ENCODE results near the gene SLC22A17.
"Not testable (repeated sequence)": the region's sequence is repeated elsewhere in the genome, so short reads cannot be mapped to it uniquely, and the experiment has no call there.

The SLC22A17 gene

DNA sequence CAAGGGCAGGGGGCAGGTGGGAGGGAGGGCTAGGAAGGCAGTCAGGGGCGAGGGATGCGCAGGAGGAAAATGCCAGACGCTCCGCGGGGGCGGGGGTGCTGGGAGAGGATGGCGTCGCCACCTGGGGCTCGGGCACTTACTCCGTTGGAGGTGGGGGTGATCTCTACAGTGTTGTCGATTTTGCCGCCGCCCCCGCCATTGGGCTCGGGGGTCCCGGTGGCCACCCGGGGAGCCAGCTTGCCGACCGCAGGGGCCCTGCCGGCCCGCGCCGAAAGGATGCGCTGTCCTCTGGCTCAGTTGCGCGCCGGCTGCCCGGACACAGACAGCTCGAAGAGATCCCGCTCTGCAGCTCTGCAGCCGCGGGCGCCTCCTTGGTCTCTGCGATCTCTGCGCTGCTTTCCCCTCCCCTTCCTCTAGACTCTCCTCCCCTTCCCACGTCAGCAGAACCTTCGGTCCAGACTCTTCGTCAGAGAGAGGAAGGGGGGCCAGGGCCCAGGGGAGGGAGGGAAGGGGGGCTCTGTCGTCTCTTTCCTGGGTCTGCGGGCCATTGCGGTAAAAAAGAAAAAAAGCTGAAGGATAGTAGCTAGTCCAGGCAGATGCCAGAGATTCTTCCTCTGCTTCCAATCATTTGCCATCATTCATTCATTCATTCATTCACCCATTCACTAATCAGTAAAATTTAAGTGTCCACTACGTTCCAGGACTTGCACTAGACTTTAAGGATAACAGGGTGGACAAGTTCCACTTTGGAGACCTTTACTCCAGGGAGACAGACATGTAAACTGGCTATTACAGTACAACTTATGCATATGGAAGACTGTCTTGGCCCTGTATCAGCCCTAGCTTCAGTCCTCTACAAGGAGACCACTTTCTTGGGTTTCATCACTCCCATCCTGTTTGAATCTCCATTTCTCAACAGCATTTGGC, at the start of gene SLC22A17:
SLC22A17 (minus strand) TSS at position 382 of the 927 bp plus-strand sequence.
- no peak for DNase-seq

DNA sequence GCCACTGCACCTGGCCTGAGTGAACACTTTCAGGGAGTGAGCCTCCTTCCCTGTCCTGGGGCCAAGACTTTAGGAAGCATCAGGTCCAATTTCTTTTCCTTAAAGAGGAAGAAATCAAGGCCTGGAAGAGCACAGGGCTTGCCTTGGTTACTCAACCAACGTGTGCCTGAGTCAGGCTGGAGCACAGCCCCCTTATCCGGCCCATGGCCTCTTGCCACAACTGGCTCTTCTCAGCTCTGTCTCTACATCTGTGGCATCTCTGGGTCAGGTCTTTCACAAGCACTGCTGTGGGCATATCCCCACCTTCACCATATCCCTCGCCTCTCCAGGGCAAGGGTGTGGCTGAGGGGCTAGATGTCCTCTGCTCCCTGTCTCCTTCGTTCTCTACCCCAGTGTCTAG, 48.6 kb upstream of the SLC22A17 start:
- no peak for DNase-seq

DNA sequence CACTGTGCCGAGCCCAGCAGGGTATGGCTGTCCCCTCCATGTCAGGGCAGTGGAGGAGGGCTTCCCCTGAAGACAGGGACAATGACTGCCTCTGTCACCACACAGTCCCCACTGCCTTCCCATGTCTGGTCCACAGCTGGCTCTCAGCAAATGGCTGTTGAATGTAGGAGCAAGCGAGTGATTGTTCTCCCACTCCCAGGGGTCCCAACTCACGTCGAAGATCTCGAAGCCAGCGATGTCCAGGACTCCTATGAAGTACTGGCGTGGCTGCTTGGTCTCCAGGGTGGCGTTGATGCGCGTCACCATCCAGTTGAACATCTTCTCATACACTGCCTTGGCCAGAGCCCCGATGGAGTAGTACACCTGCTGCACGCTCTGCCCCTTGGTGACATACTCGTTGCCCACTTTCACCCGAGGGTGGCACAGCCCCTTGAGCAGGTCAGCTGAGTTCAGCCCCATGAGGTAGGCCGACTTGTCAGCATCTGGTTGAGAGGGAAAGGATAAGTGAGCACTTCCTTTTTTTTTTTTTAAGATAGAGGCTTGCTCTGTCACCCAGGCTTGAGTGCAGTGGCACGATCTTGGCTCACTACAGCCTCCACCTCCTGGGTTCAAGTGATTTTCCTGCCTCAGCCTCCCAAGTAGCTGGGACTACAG, 47.9 kb upstream of the SLC22A17 start:
- not testable (repeated sequence) for DNase-seq

DNA sequence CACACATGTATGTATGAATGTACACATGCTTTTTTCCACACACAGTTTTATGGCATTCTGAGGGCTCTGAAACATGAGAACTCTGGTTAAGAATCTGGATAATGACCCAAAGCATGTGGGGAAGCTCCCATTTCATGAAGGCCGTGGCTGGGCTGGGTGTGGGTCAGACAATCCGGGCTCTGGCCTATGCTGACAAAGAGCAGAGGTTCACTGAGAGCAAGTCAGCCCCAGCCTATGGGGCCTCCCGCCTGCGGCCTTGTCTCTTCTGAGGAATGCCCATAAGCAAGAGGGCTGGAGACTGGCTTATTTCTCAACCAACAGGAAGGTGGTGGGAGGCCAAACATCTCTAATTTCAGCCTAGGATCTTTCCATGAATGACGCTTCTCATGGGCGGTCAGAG, 46.9 kb upstream of the SLC22A17 start:
- DNase-seq: no peak

DNA sequence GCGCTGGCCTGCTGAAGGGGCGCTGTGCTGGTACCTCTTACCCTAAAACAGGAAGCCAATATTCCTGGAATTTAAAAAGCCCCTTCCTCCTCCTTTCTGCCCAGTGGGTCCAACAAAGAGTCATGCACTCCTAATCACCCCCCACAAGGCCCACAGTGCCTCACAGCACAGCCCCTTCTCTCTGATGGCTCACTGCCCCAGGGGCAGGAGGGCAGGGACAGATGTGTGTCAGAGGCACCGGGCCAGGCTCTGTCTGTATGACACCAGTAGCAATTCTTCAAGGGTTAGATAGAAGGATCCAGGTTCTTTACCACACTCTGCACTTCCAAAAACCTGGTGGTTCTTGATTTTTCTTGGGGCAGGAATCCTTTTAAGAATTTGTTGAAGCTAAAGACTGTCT, 46.4 kb upstream of the SLC22A17 start:
- no peak for DNase-seq

DNA sequence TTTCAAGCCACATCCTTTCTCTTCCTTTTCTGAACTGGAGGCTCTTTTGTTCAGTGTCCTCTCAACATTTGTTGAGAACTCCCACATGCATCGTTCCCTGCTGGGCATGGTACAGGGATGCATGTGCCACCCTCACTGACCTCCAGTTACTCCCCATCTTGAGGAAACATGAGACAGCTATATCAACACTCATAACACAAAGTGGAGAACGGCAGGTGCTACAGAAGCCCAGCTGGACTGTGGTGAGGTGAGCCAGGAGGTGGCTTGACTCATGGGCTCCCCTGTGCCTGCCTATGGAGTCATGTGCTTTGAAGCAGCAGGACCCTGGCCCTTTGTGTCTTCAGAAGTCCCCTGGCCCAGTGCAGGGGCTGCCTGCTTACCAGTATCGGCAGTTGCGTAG, 45.7 kb upstream of the SLC22A17 start:
- no peak for DNase-seq

DNA sequence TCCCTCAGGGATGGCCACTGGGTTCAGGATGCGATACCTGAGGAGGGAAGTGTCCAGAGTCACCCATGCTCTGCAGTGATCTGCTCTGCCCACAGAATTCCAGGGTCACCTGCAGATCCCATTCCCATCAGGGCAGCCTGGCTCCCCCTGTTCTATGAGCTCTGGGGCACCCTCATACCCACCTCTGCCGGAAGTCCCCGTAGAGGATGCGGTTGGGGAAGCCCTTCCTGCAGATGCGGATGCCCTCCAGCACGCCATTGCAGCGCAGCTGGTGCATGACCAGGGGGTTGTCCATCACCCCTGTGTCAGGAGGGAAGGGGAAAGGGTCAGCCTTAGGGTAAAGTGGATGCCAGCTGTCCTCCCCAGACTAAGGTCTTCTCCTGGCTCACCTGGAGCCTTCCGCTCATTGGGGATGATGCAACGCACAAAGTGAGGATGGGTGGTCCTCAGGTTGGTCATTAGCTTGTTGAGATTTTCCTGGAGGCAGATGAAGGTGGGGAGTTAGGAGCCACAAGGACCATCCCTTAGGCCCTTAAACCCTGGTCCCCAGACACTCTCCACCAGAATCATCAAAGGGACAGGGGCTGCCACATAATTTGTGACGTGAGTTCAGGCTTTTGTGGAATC, 44.2 kb upstream of the SLC22A17 start:
- DNase-seq: no peak

DNA sequence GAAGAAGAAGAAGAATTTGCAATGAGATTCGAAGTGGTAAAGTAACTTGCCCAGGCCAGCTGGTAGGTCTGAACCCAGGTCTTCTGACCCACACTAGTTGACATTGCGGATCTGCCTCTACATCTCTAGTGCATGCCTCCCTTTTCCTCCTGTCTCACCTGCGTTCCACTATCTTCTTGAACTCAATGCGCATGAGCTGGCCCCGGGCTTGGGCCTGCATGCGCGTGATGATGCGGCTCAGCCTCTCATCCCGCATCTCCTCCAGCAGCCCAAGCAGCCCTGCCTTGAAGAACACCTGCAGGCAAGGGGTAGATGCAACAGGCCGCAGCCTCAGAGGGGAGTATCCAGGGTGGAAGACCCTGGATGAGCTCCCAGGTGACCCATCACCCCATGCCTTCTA, 43.4 kb upstream of the SLC22A17 start:
- no peak for DNase-seq

DNA sequence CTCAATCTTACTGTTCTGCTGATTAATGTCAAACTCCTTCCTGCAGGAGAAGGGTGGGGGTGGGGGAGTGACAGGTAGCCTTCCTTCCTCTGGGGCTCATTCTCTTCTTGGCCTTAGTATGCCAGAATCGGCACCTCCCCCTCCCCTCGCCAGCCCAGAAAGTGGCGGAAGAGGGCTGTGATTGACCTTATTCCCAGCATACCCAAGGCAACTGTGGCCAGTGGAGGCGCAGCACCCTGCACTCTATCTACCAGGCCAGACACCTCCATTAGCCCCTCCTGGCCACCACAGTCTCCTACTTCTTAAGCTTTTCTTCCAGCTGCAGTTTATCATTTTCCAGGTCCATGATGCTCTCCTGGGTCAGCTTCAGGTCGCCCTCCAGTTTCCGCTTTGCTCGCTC, 39.9 kb upstream of the SLC22A17 start:
- no peak for DNase-seq

DNA sequence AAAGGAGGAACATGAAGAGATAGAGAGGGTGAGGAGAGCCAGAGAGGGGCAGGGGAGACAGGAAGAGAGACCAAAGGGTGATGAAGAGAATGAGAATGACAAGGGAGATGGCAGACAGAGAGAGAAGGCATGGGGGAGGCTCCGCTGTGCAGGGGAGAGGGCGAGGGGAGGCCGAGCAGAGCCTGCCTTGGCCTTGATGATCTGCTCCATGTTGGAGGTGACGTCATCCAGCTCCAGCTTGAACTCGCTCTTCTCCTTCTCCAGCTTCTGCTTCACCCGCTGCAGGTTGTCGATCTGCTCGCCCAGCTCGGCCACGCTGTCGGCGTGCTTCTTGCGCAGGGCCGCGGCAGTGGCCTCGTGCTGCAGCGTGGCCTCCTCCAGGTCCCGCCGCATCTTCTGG, 37.2 kb upstream of the SLC22A17 start:
- not testable (repeated sequence) for DNase-seq

DNA sequence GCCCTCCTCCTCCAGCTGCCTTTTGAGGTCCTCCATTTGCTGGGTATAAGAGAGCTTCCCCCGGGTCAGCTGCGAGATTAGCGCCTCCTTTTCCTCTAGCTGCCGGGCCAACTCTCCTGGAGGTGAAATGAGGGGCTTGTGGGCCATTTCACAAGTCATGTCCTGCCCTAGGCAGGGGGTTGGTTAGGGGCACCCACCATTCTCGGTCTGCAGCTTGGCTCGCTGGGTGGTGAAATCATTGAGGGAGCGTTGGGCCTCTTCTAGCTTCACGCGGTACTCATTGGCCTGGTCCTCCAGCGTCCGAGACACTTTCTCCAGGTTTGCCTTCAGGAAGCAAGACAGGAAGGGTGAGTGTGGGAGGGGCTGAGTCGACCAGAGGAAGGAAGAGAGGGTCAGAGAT, 36.7 kb upstream of the SLC22A17 start:
- no peak for DNase-seq

DNA sequence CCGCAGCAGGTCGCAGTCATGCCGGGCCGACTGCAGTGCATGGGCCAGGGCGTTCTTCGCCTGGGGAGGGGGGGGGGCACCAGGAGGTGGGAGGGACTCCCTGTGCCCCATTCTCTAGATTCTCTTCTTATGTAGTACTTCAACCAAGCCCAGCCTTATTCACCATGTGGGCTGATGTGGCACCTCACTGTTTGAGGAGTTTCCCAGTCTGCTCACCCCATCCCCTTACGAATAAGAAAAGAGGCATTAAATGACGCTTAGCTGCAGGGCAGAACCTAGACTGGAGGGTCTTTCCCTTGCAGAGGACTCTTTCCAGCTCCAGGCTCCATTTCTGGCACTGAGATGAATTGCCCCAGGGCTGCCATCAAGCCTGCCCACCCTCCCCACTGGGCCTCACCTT, 36.3 kb upstream of the SLC22A17 start:
- DNase-seq: no peak

DNA sequence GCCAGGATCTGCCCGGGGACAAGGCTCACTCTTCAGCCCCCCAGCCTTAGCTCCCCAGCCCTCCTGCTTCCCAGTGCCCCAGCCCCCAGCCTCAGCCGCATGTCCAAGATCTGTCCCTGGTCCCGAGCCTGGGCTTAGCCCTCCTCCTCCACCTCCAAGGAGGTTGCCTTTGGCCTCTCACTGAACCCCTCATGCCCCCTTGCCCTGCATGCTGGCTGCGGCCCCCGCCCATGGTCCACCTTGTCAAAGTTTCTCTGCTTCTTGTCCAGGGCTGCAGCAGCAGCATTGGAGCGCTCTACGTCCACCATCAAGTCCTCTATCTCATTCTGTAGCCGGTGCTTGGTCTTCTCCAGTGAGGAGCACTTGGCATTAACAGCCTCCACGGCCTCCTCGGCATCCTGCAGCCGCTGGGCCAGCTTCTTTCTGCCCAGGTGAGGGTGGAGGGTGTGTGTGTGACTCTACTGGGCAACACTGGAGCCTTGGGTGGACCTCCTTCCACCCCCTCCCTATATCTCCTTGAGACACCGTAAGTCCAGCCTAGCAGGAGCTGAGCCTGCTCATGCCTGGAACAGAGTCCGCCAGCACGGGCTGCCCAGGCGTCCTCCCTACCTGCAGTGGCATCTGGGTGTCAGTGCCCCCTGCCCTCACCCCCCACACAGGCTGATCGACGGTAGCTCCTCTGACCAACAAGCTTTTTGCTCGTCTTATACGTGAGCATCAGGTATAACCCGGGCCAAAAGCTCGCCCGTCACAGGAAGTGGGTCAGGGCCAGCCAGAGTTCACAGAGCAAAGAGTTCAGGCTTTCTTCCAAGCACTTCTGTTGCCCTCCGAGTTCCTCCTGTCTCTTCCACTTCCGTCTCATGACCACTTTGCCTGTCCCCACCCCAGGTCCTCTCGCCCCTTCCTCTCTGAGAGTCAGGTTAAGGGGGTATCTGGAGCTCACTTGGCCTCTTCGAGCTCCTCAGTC, 35.5 kb upstream of the SLC22A17 start:
- no peak for DNase-seq

DNA sequence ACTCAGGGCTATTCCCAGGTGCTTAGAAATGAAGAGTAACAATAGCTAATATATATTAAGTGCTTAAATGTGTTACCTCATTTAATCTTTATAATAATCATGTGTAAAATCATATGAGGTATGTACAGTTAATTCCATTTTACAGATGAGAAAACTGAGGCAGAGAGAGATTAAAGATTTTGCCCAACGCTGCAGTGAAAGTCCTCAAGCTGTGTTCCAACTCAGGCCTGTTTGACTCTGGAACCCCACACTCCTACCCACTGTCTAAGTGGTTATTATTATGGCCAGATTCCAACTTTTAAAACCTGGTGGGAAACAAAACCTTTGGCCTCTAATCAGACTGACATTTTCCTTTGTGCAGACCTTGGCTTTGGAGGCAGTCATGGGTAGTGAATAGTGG, 34.3 kb upstream of the SLC22A17 start:
- no peak for DNase-seq

DNA sequence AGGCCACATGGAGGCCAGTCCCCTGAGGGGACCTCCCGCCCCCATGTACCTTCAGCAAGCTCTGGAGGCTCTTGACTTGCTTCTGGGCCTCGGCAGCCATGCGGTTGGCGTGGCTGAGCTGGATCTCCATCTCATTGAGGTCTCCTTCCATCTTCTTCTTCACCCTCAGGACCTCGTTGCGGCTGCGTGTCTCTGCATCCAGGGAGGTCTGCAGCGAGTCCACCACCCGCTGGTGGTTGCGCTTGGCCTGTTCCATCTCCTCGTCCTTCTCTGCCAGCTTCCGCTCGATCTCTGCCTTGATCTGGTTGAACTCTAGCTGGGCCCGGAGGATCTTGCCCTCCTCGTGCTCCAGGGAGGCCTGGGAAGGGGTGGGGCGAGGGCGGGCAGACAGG, 33.6 kb upstream of the SLC22A17 start:
- DNase-seq: not testable (repeated sequence)

DNA sequence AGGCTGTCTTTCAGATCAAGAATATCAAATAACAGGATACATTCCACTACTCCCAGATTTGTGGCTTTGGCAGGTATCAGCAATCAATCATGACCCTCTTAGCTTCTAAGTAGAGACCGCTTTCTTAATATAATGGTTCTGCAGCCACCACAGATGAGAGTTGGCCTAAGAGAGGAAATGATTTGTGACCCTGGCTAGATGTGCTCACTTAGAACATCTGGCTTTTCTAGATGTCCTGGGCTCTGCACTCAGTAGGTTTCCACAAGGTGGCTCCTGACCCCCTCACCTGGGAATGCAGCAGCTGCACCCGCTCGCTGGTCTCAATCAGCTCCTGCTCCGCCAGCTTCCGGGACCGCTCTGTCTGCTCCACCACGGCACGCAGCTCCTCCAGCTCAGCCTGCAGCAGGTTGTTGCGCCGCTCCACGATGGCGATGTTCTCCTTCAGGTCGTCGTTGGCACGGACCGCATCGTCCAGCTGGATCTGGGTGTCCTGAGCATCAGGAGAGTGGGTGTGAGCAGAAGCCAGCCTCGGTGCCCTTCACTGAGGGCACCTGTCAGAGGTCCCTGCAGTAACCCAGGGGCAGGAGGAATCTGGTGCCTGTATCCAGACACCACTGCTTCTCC, 33.1 kb upstream of the SLC22A17 start:
- no peak for DNase-seq

DNA sequence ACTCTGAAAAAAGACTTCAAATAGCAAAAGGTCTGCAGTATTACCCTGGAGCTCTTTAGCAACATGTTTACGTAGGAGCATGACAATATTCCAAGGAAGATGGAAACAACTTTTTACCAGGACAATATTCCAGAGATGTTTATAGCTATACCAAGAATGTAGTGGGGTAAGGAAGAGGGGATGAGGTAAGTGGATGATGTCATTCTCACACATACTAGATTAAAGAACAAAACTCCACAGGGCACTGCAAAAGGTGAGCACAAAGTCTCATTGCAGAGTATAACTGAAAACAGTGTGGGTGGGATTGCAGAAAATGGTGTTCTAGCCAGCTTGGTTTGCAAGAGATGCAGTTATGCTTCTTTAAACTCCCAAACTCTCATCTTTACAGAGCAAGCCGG, 32.6 kb upstream of the SLC22A17 start:
- DNase-seq: no peak

DNA sequence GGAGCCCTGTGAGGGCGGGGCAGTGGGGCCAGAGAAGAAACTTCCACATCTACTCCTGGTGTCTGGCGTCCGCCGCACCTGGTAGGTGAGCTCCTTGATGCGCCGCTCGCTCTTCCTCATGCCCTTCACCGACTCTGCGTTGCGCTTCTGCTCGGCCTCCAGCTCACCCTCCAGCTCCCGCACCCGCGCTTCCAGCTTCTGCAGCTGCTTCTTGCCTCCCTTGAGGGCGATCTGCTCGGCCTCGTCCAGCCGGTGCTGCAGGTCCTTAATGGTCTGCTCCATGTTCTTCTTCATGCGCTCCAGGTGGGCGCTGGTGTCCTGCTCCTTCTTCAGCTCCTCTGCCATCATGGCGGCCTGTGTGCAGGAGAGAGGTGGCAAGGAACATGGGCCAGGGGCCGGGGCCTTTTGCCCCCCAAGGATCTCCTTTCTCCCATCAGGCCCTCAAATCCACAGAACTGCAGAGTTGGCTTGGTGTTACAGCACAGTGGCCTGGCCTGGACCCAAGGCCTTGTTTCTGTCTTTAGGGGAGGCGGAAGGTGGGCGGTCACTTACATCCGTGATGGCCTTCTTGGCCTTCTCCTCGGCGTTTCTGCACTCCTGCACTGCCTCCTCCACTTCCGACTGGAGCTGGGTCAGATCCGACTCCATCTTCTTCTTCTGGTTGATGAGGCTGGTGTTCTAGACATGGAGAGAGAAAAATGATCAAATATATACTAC, 31.8 kb upstream of the SLC22A17 start:
- no peak for DNase-seq

DNA sequence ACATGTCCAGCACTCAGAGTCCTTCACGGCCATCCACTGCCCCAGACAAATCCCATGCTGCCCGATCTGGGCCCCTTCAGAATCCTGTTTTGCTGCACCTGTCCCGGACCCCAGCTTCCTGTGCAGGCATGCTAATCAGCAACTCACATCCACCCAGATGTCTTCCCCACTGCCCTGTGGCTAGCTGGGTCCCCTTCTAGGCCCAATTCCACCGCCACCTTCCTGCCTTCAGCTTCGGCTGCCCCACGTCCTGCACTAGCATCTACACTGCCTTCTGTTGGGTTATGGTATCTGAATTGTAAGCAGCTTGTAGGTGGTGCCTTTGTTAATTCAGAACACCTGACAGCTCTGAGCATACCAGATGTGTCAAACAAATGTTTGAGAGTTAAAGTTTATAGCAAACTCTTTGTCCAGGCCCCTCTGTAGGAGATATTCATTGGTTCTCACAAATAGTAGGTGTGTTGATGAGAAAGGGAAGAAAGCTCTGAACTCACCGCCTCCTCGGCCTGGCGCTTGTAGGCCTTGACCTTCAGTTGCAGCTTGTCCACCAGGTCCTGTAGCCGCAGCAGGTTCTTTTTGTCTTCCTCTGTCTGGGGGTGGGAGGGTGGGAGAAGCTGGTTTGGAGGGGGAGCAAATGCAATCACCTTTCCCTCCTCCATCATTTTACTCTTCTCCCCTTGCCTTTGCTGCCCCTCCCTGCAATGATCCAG, 30.2 kb upstream of the SLC22A17 start:
- no peak for DNase-seq

DNA sequence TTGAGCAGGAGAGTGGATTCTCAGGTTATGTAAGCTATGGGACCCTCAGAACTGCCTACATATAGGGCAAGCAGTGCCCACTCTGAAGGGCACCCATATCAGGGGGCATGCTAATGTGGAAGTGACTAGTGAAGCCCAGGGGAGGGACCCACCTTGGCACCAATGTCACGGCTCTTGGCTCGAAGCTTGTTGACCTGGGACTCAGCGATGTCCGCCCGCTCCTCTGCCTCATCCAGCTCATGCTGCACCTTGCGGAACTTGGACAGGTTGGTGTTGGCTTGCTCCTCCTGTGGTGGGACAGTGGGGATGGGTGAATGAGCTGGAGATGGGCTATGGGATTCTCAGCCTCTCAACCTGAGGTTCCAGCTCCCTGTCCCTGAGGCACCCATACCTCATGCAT, 29.6 kb upstream of the SLC22A17 start:
- DNase-seq: no peak

DNA sequence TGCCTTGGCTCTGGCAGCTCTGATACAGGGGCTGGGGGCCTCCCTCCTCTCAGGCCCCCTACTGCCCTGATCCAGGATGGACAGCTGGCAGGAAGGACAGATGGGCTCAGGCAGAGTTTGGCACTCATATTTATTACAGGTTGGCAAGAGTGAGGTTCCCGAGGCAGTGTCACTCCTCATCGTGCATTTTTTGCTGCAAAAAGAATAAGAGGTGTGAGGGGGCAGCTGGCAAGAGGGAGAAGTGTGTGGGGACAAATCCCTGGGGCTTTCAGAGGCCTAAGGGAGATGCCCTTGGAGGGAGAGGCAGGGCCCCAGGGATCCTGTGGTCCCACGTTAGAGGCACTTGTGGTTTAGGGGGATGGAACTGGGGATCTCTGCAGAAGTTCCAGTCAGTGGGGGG, 29.2 kb upstream of the SLC22A17 start:
- no peak for DNase-seq

Measured in KG1 (cell line).